Upper lobe of right lung (tissue), 1 donor: ENCODE measurements around the gene DMD. TPM values are rescaled to one million over a fixed set of nuclear protein-coding genes. Genes with fewer than 3 reads are reported as not detected.

Experiments
- ATAC-seq: fragments of 200-7000 bp; cut with Tn5 transposase; one replicate; pipeline ENCODE4 v1.9.1; 2020; ENCODE audit warnings: mild to moderate bottlenecking, moderate library complexity
- DNase-seq: peaks from one replicate; pipeline ENCODE4 v3.0.0-alpha.2; 2020
- H3K27ac ChIP-seq: fragments of 200-600 bp; one replicate; pipeline ENCODE4 v1.8.0; 2022
- H3K27me3 ChIP-seq: fragments of 200-600 bp; one replicate; pipeline ENCODE4 v1.8.0; 2022; ENCODE audit warnings: mild to moderate bottlenecking
- H3K36me3 ChIP-seq: fragments of 200-600 bp; one replicate; pipeline ENCODE4 v1.8.0; 2022
- H3K4me1 ChIP-seq: fragments of 200-600 bp; one replicate; pipeline ENCODE4 v1.8.0; 2022
- H3K4me3 ChIP-seq: fragments of 200-600 bp; one replicate; pipeline ENCODE4 v1.8.0; 2022; ENCODE audit warnings: mild to moderate bottlenecking
- H3K9me3 ChIP-seq: fragments of 200-600 bp; one replicate; pipeline ENCODE4 v1.8.0; 2022
- CTCF ChIP-seq: fragments of 200-600 bp; IDR thresholded peaks from one replicate; pipeline ENCODE4 v1.8.0; 2022; ENCODE audit warnings: antibody characterized with exemption
- intact Hi-C: fragments of 100-400 bp; cut with DNase I; formaldehyde crosslinking; loops from one replicate; pipeline ENCODE4 v1.11.0; 2022
- total RNA-seq: library from RNA; stranded (reverse); fragmentation: NEBNext Ultra II Directional; extraction: Animal tissue kit (Norgen Biotek cat#: 25700); gene quantifications from one replicate; pipeline ENCODE4 v1.2.1, GENCODE V29; 2021
- donor health status: DM: no; HTN: yes; CAD: no; lungs with severe emphysema.

The DMD gene
- total RNA-seq, 1 donor from 2014 or later, result 24.7 TPM

DNA sequence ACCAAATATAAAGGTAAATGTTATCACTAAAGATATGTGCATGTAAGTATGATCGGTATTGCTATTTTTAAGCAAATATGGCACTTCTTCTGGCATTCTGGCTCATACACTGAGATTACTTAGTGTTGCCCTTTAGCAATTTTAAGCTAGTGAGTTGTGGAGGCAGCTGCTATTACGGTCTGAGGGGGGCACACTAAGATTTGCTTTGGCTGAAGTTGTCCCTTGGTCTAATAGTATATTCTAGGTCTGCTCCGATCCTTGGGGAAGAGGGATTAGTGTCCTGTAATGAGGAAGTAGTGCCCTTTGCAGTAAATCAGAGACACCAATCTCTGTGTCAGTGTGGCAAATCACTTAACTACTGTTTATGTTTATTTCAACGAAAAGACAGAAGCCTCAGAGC, 1943.0 kb downstream of the DMD start:
- H3K4me3 ChIP-seq, result no peak overlapping the region
- H3K27ac ChIP-seq, result no peak overlapping the region
- H3K9me3 ChIP-seq, result no peaks in the 10 kb centered on the region
- no peaks in the 10 kb centered on the region for H3K4me1 ChIP-seq
- H3K36me3 ChIP-seq, result no peaks in the 10 kb centered on the region
- no peaks in the 10 kb centered on the region for H3K27me3 ChIP-seq
- no peak for ATAC-seq
- no peak for DNase-seq
- no peak for TF ChIP-seq CTCF
- intact Hi-C loops, result no loop called here

DNA sequence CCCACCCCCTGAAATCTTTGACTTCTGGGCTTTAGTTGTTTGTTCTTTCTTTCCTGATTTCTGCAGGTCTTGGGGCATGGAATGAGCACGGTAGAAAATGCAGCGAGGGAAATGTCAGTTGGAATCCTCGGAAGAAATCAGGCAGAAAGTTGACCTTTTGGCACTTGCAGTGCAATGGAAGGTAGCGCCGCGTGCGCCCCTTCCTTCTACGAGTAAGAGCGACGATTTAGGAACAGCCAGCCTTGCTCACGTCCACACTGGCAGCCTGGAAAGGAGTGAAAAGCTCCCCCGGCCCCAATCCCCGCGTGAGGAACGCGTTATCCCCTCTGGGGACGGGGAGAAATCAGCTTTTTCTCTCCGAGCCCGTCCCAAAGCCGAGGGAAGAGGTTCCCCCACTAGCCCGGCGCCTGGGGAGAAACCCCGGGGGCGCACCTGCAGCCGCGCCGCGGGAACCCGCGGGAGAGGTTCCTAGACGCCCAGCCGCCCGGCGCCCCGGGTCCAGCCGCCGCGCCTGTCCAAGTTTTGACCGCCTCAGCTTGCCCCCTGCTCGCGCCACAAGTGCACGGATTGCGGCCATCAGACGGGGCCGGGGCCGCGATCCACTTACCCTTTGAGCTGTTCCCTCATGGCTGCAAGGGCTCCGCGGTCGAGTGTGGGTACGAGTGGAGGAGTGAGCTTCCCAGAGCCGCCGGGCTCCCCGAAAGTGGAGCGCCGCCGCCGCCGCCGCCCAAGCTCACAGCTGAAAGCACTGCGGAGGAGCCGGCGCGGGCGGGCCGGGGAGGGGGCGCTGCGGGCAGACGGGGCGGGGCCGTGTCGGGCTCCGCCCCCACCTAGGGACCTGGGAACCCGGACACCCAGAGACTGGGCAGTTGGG, 1944.9 kb downstream of the DMD start:
- peak overlapping the region; percentile 60 for H3K27ac ChIP-seq
- no peaks in the 10 kb centered on the region for H3K9me3 ChIP-seq
- H3K4me1 ChIP-seq, result no peaks in the 10 kb centered on the region
- DNase-seq (peak; percentile 82), ATAC-seq (peak; percentile 98)
- H3K27me3 ChIP-seq, result no peaks in the 10 kb centered on the region
- no peaks in the 10 kb centered on the region for H3K36me3 ChIP-seq
- intact Hi-C loops, result no loop called here
- TF ChIP-seq CTCF, result no peak
- H3K4me3 ChIP-seq, result peak overlapping the region; percentile 58

DNA sequence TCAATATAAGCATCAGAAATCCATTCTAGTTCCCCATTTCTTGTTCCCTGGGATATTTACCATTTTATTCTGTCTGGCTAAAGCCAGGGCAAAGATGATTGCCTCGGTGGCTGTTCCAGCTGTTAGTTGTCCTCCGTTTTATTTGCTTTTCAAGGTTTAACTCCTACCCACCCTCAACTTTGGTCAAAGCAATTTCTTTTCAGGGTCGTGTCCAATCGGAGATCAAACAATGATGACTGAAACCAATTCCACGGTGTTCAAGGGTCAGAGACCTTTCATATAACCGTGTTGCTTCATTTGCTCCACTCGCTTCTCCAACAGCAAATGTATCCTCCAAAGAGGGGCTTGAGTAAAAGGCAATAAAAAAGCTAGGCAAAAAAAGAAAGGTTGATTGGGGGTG, 1946.0 kb downstream of the DMD start:
- no peaks in the 10 kb centered on the region for H3K36me3 ChIP-seq
- H3K27ac ChIP-seq, result no peak overlapping the region
- H3K4me3 ChIP-seq, result peak overlapping the region; percentile 58
- no peak for TF ChIP-seq CTCF
- no peaks in the 10 kb centered on the region for H3K27me3 ChIP-seq
- no peak for ATAC-seq
- no peaks in the 10 kb centered on the region for H3K4me1 ChIP-seq
- no peak for DNase-seq
- H3K9me3 ChIP-seq, result no peaks in the 10 kb centered on the region
- intact Hi-C loops, result no loop called here

GRCh38 chrX:31260351-31260750, 1951.0 kb downstream of the DMD start:
- Histone ChIP-seq H3K36me3 (no peaks in the 10 kb centered on the region), H3K4me1 (no peaks in the 10 kb centered on the region), H3K4me3 (no peak overlapping the region), H3K9me3 (no peaks in the 10 kb centered on the region), H3K27me3 (no peaks in the 10 kb centered on the region), H3K27ac (no peak overlapping the region)
- no peak for DNase-seq
- no peak for TF ChIP-seq CTCF
- ATAC-seq, result no peak
- intact Hi-C loops, result no loop called here

DNA sequence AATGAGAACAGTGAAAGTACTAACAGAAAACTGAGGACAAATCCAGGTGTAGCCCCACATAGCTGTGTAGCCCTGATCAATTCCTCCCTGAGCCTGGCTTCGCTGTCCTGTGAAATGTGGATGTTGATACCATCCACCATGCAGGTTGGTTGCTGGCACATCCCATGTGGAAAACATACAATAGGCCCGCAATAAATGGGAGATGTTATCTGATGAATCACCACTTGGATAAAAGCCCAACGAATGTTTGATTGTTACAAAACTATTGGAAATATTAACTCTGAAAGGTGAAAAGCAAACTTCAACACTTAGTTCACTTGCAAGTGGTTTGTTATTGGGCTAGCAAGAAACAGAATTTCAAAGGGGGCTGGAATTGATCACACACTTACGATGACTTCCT, 1953.2 kb downstream of the DMD start:
- TF ChIP-seq CTCF, result no peak
- ATAC-seq (no peak), DNase-seq (no peak)
- intact Hi-C loops, result no loop called here
- Histone ChIP-seq H3K27ac (no peak overlapping the region), H3K9me3 (no peaks in the 10 kb centered on the region), H3K27me3 (no peaks in the 10 kb centered on the region), H3K4me3 (no peak overlapping the region), H3K4me1 (no peaks in the 10 kb centered on the region), H3K36me3 (no peaks in the 10 kb centered on the region)
